DND-41 (cell line): ENCODE measurements around the gene LRP1.

Experiments
- ATAC-seq: fragments of 200-7000 bp; cut with Tn5 transposase; 3 replicates; pipeline ENCODE4 v1.9.1; 2021; ENCODE audit warnings: low read depth; ENCODE audit not compliant: insufficient read depth
- DNase-seq: peaks from one replicate; pipeline ENCODE4 v3.0.0-alpha.2; 2020
- H2AFZ ChIP-seq: 2 replicates; pipeline ENCODE4 v1.6.0; 2012; ENCODE audit warnings: low read depth, low read length
- H3K27ac ChIP-seq: 2 replicates; pipeline ENCODE4 v1.5.1; 2012; ENCODE audit warnings: low read length, inconsistent platforms
- H3K27me3 ChIP-seq: fragments of 200-600 bp; sonication (generic); 2 replicates; pipeline ENCODE4 v1.6.0; 2012; ENCODE audit warnings: low read length, mild to moderate bottlenecking, inconsistent platforms; ENCODE audit not compliant: insufficient read depth, poor library complexity
- H3K36me3 ChIP-seq: 2 replicates; pipeline ENCODE4 v1.5.1; 2012; ENCODE audit warnings: low read length, inconsistent platforms; ENCODE audit not compliant: insufficient read depth
- H3K4me1 ChIP-seq: 2 replicates; pipeline ENCODE4 v1.5.1; 2012; ENCODE audit warnings: mild to moderate bottlenecking, low read length; ENCODE audit not compliant: insufficient read depth
- H3K4me2 ChIP-seq: 2 replicates; pipeline ENCODE4 v1.6.0; 2012; ENCODE audit warnings: mild to moderate bottlenecking, moderate library complexity, low read length, inconsistent platforms; ENCODE audit not compliant: insufficient read depth
- H3K4me3 ChIP-seq, 2 experiments: fragments of 200-600 bp in 1 of 2; shearing (Covaris generic) in 1 of 2; 2 replicates each; pipeline ENCODE4 v1.5.1; 2012 to 2016; ENCODE audit warnings: inconsistent platforms in 2 of 2, low read length in 2 of 2, mild to moderate bottlenecking in 2 of 2, low read depth in 1 of 2, moderate library complexity in 1 of 2
- H3K79me2 ChIP-seq: 2 replicates; pipeline ENCODE4 v1.6.0; 2012; ENCODE audit warnings: low read length, inconsistent platforms; ENCODE audit not compliant: insufficient read depth
- H3K9ac ChIP-seq: 2 replicates; pipeline ENCODE4 v1.6.0; 2012; ENCODE audit warnings: low read depth, mild to moderate bottlenecking, inconsistent platforms, low read length, moderate library complexity
- H3K9me3 ChIP-seq: 2 replicates; pipeline ENCODE4 v1.5.1; 2012; ENCODE audit warnings: low read length, moderate library complexity, mild to moderate bottlenecking, inconsistent platforms; ENCODE audit not compliant: insufficient read depth, severe bottlenecking
- H4K20me1 ChIP-seq: 2 replicates; pipeline ENCODE4 v1.6.0; 2012; ENCODE audit warnings: low read length; ENCODE audit not compliant: insufficient read depth
- CTCF ChIP-seq: IDR thresholded peaks from 2 replicates; pipeline ENCODE4 v1.5.1; 2012; ENCODE audit warnings: borderline replicate concordance, low read length, moderate library complexity, mild to moderate bottlenecking; ENCODE audit not compliant: poor library complexity, severe bottlenecking; ENCODE audit errors: extremely low read depth
- EZH2 ChIP-seq: IDR thresholded peaks from 3 replicates; pipeline ENCODE4 v1.6.1; 2012; ENCODE audit warnings: borderline replicate concordance, low read depth, mild to moderate bottlenecking, moderate library complexity, low read length, inconsistent platforms; ENCODE audit not compliant: severe bottlenecking

LRP1 gene

GRCh38 chr12:57127726-57128518, at the start of gene LRP1:
TSS of gene LRP1 (plus strand) at chr12:57128483. CDS start at chr12:57128965, 482 bp downstream.
- no peaks in the 10 kb centered on the region for H3K79me2 ChIP-seq
- H3K27ac ChIP-seq: peak within 1 kb of the TSS; percentile 45; the same call in 1 of the 2 replicates
- TF ChIP-seq CTCF (peak; percentile 8), EZH2 (peak; percentile 66)
- H3K9ac ChIP-seq: peak within 1 kb of the TSS; percentile 68
- ATAC-seq (peak; percentile 69), DNase-seq (peak; percentile 81)
- H2AFZ ChIP-seq: peak within 1 kb of the TSS; percentile 98
- H3K9me3 ChIP-seq: no peaks in the 10 kb centered on the region
- peak within 1 kb of the TSS; percentile 72 to 90 for H3K4me3 ChIP-seq
- H3K27me3 ChIP-seq: peaks cover 39% of the 10 kb centered on the region
- H3K4me2 ChIP-seq: peak within 1 kb of the TSS; percentile 99
- no peaks in the 10 kb centered on the region for H4K20me1 ChIP-seq
- H3K4me1 ChIP-seq: peaks cover 16% of the 10 kb centered on the region
- H3K36me3 ChIP-seq: no peaks in the 10 kb centered on the region

GRCh38 chr12:57078519-57079404, 49.5 kb upstream of the LRP1 start, which contains the start of gene NEMP1:
TSS of gene NEMP1 (minus strand) at chr12:57078791. CDS start at chr12:57078745, 46 bp downstream.
- H3K4me1 ChIP-seq: peaks cover 32% of the 10 kb centered on the region
- peaks cover 17% of the 10 kb centered on the region for H3K36me3 ChIP-seq
- peak within 1 kb of the TSS; percentile 97 for H3K27ac ChIP-seq
- DNase-seq (peak; percentile 99), ATAC-seq (peak; percentile 95)
- no peaks in the 10 kb centered on the region for H3K27me3 ChIP-seq
- H3K9ac ChIP-seq: peak within 1 kb of the TSS; percentile 97
- H4K20me1 ChIP-seq: peaks cover 21% of the 10 kb centered on the region; the same call in 1 of the 2 replicates
- peak within 1 kb of the TSS; percentile 86 to 92 for H3K4me3 ChIP-seq
- H3K9me3 ChIP-seq: no peaks in the 10 kb centered on the region
- H3K4me2 ChIP-seq: peak within 1 kb of the TSS; percentile 65
- H3K79me2 ChIP-seq: peaks cover 44% of the 10 kb centered on the region
- peak within 1 kb of the TSS; percentile 75 for H2AFZ ChIP-seq
- TF ChIP-seq CTCF (no peak), EZH2 (no peak)

- Histone ChIP-seq H3K27me3 (no peaks in the 10 kb centered on the region), H3K4me1 (peaks cover 29% of the 10 kb centered on the region), H3K9me3 (no peaks in the 10 kb centered on the region), H3K36me3 (peaks cover 14% of the 10 kb centered on the region), H3K79me2 (peaks cover 34% of the 10 kb centered on the region), H3K4me3 (0 out of 4 replicates have a peak overlapping the region, but pooled peaks of 1 of the 2 experiments have one; percentile 53), H3K4me2 (peak overlapping the region; percentile 62), H3K9ac (peak overlapping the region; percentile 57), H4K20me1 (peaks cover 13% of the 10 kb centered on the region; the same call in 1 of the 2 replicates), H2AFZ (peak overlapping the region; percentile 23), H3K27ac (peak overlapping the region; percentile 83)
- ATAC-seq (no peak), DNase-seq (no peak)
- TF ChIP-seq EZH2 (no peak), CTCF (no peak)
These were observed 48.5 kb upstream of the LRP1 start for GRCh38 chr12:57079821-57080220.
